Hindlimb muscle (tissue), 1 donor: ENCODE results near the gene BICRAL. TPM values are rescaled to one million over a fixed set of nuclear protein-coding genes. Genes with fewer than 3 reads are reported as not detected.
A peak's percentile ranks its signal among the peaks of the same experiment; 100 is the strongest.
"Not testable (repeated sequence)": the region's sequence is repeated elsewhere in the genome, so short reads cannot be mapped to it uniquely, and the experiment has no call there.

Experiments used
- DNase-seq: peaks from one replicate; pipeline ENCODE4 v3.0.0-alpha.2; 2013
- polyA plus RNA-seq: library from polyadenylated mRNA; unstranded; fragments of 120-200 nt; gene quantifications from one replicate; pipeline ENCODE4 v1.2.1, GENCODE V29; 2013; ENCODE audit not compliant: insufficient read length

Gene BICRAL
- polyA plus RNA-seq, 1 donor, result 14.5 TPM

DNA sequence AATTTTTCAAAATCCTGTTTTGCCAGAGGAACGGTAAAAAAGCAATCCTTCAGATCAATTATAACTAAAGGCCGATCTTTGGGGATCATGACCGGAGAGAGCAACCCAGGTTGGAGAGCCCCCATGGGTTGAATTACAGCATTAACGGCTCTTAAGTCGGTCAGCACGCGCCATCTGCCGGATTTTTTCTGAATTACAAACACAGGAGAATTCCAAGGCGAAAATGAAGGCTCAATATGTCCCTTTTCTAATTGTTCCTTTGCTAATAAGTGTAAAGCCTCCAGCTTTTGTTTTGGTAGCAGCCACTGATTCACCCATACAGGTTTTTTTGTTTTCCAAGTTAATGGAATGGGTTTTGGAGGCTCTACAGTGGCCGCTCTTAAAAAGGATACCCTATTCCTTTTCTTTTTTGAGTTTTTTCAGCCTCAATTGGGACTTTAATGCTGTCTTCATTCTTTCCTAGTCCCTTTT lies 117.1 kb downstream of the BICRAL start:
- peak; percentile 54 for DNase-seq

DNA sequence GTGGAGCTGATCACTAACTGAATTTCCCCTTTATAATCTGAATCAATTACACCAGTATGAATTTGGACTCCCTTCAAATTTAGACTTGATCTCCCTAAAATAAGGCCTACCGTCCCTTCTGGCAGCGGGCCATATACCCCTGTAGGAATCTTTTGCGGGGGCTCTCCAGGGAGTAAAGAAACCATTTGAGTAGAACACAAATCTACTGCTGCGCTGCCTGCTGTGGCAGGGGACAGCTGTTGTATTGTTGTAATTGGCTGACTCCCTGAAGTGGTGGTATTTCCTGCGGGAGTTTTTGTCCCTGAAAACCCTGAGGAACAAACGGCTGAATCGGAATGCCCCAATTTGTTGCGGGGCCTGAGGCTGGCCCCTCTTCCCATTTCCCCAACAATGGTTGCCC lies 118.0 kb downstream of the BICRAL start:
- DNase-seq, result no peak

DNA sequence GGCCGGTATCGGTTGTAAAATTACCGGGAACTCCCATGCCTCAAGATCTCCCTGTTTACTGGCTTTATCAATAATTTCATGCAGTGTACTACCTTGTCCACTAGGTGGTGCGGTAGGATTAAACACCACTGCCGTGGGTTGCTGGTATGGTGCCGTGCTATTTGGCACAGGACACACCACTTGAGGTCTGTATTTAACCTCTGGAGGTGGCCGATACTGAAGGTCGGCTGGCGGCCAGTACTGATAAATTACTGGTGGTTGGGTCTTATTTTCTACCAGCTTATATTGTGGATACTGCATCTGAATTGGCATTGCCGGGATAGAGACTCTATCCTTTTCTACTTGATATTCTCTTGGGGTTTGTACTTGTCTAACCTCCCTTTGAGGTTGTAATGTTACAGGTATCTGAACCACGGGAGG lies 119.7 kb downstream of the BICRAL start:
- peak; percentile 79 for DNase-seq

DNA sequence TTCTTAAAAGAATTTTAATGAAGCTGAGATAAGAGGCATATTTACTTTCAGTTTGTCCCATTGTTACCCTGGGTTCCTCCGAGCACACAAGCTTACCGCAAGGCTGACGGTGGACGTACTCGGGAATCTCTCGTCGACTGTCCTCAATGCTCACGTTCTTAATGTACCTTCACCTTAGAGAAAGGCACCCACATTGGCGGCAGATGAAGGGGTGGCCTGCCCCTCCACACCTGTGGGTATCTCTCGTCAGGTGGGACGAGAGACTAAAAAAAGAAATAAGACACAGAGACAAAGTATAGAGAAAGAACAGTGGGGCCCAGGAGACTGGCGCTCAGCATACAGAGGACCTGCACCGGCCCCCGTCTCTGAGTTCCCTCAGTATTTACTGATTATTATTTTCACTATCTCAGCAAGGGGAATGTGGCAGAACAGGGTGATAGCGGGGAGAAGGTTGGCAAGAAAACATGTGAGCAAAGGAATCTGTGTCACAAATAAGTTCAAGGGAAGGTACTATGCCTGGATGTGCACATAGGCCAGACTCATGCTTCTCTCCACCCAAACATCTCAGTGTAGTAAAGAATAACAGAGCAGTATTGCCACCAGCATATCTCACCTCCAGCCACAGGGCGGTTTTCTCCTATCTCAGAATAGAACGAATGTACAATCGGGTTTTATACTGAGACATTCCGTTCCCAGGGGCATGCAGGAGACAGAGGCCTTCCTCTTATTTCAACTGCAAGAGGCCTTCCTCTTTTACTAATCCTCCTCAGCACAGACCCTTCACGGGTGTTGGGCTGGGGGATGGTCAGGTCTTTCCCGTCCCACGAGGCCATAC lies 120.8 kb downstream of the BICRAL start:
- not testable (repeated sequence) for DNase-seq

DNA sequence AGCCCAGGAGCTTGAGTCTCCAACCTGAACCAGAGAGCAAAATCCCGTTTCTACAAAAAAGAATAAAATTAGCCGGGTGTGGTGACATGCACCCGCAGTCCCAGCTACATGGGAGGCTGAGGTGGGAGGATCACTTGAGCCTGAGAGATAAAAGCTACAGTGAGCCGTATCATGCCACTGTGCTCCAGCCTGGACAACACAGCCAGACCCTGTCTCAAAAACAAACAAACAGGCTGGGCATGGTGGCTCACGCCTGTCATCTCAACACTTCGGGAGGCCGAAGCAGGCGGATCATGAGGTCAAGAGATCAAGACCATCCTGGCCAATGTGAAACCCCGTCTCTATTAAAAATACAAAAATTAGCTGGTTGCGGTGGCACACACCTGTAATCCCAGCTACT lies 122.6 kb downstream of the BICRAL start:
- DNase-seq, result no peak

DNA sequence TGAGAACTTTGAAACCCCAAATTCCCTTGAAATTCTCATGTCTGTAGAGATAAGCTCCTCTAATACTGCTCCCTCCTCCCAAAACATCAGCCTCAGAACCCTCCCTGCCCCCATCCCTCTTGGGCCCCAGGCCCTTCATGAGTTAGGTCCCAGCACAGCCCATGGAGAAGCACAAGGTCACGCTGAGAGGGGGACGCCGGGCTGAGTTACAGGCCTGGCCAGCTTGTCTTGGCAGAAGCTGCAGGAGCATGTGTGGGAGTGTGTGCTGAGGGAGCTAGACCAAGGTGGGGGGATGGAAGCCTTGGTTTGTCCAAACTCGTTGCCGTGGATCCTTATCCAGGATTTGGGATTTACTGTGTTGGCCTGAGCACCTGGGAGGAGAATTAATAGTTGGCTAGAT lies 125.5 kb downstream of the BICRAL start:
- DNase-seq, result no peak

DNA sequence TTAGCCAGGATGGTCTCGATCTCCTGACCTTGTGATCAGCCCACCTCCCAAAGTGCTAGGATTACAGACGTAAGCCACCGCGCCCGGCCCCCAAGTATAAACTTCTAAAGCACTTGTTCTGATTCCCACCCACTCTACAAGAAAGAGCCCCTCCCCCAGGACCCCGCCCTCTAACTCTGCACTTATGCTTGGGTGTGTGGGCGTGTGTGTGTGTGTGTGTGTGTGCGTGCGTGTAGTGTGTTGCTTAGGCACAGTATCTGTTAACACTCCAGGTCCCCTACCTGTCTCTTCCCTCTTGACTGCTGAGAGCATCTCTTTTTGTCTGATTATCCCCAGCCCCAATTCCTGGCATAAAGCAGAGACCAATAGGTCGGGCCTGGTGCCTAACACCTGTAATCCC lies 128.0 kb downstream of the BICRAL start:
- no peak for DNase-seq

DNA sequence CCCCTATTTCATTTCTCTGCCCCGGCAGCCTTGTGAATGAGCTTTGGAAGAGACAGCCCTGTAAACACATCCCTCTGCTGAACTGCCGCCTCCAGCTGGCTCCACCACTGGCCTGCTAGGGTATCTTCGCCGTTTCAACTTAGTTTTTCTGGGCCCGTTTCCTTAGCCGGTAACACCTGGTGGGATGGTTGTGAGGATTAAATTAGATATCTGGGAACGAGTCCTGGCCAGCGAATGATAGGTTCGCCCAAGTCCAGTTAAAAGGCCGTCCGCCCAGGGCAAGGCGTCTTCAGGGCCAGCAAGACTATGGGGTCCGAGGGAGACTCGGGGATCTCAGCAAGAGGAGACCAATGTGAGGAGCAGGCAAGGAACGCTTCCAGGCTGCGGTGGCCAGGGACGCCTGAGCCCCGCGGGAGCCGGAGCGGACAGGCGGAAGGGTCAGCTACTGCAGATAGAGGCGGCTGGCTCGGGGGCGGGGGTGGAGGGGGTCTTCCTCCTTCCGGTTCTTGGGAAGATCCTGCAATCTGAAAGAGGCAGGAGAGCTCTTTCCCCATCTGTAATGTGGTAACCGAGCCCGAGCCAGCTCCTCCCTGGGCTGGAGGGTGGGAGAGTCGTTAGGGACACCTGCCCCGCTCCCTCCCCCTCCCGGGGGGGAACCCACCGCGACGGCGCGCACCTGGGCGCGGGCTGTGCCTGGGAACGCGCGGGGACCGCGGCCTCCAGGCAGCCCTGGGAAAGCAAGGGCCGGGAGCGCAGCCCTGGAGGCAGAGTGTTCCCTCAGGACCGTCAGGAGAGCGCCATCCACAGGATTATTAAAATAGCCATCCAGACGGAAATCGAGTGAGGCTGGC lies 129.5 kb downstream of the BICRAL start:
- no peak for DNase-seq

DNA sequence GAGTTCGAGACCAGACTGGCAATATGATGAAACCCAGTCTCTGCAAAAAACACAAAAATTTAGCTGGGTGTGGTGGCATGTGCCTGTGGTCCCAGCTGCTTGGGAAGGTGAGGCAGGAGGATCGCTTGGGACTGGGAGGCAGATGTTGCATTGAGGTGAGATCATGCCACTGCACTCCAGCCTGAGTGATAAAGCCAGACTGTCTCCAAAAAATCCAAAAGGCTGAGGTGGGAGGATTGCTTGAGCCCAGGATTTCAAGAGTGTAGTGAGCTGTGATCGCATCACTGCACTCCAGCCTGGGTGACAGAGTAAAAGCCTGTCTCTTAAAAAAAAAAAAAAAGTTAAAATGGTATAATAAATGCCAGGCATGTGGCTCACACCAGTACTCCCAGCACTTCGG lies 132.7 kb downstream of the BICRAL start:
- no peak for DNase-seq

DNA sequence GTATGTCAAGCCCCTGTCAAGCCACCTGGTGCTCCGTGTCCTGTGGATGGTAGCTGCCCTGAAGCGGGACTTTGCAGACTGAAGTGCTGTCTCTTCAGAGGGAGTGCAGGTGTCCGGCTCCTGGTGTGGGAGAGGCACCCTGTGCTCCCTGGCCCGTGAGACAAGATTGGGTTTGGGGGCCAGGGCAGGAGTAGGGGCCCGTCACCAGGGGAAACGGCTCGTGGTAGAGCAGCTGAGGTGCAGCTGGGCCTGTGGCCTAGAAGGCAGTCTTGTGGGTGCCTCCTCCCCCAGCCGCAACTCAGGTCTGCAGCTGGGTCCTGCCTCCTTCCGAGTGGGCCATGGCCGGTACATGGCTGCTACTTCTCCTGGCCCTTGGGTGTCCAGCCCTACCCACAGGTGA lies 133.9 kb downstream of the BICRAL start, which contains the start of gene PTCRA:
Gene PTCRA (plus strand): TSS at position 322 of the 400 bp plus-strand sequence. CDS start 17 bp downstream, at position 339.
- no peak for DNase-seq

DNA sequence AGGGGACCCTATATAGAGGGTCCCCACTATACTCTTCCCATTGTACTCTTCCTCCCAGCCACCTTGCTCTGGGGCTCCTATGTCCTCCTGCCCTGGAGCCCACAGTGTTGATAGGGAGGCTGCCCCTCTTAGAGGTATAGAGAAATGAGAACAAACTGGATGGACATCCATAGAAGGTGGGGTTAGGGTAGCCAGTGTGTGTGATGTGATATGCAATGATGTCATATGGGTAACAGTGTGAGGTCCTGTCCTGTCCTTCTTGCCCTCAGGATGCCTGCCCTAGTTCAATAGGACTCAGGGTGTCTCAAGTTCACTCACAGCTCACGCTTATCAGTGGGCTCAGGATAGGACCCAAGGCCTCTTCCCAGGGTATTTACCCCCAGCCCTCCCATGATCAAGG lies 134.4 kb downstream of the BICRAL start:
- no peak for DNase-seq

Other genes starting within 250 kb of the BICRAL start
- gene UBR2, start 218.0 kb upstream of the BICRAL start, polyA plus RNA-seq, result 17.2 TPM
- 5.1 TPM for gene PRPH2, start 59.5 kb upstream of the BICRAL start, polyA plus RNA-seq
- 13.0 TPM for gene TBCC, start 35.9 kb upstream of the BICRAL start, polyA plus RNA-seq
- gene RPL7L1, start 97.6 kb downstream of the BICRAL start, polyA plus RNA-seq, result 71.8 TPM
- not detected for gene PTCRA, start 134.0 kb downstream of the BICRAL start, polyA plus RNA-seq
- 29.5 TPM for gene CNPY3, start 147.4 kb downstream of the BICRAL start, polyA plus RNA-seq
- gene GNMT, start 178.7 kb downstream of the BICRAL start, polyA plus RNA-seq, result 0.49 TPM
- 20.9 TPM for gene PEX6, start 197.1 kb downstream of the BICRAL start, polyA plus RNA-seq
- 47.7 TPM for gene PPP2R5D, start 202.5 kb downstream of the BICRAL start, polyA plus RNA-seq
- 38.2 TPM for gene MEA1, start 231.9 kb downstream of the BICRAL start, polyA plus RNA-seq
- 245 TPM for gene KLHDC3, start 232.2 kb downstream of the BICRAL start, polyA plus RNA-seq
- gene RRP36, start 239.6 kb downstream of the BICRAL start, polyA plus RNA-seq, result 43.6 TPM